Activated naive CD4-positive, alpha-beta T cell treated with anti-CD3 and anti-CD28 coated beads, Interleukin-2, amount 50 U/mL, for 16 hours (primary cell): Measurements from ENCODE around the gene ZNF177.
"Not testable (repeated sequence)": the region's sequence is repeated elsewhere in the genome, so short reads cannot be mapped to it uniquely, and the experiment has no call there.

ENCODE experiments used
- DNase-seq: peaks from one replicate; pipeline ENCODE4 v3.0.0-alpha.2; 2020

Gene ZNF177

DNA sequence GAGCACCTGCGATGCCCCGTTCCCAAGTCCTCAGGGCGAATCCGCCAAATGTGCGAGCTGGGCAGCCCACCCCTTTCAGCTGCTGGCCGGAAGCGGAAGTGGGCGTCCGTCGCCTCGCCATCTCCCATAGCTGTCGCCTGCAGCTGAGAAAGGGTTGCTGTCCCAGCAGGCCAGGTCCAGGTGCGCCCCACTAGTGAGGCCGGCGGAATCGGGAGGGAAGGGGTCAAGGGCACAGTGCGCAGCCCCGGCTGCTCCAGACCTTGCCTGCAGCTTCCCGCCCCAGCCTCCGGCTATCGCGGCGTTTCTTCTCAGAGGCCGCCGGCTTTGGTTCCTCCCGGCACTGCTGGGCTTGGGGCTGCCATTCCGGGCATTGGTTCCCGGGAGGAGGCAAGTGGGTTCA is at the start of gene ZNF177:
Gene ZNF177, plus strand, starts transcription at position 109 of the 400 bp plus-strand sequence. CDS start 15,299 bp downstream, outside the sequence.
- DNase-seq: no peak

DNA sequence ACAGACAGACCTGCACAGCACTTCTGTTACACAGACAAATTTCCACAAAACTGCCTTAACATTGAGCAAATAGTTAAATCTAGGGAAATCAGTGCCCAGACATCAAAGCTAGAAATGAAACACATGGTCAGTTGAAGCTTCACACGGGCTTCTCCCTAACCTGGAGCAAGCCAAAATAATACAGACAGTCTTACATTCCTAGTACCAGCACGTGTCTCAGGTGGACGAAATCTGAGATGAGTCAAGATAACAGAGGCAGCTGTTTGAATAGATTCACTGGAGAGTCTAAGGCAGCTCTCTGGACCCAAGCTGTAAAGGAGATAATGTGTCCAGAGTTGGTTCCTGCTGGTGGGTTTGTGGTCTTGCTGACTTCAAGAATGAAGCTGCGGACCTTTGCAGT is 49.1 kb upstream of the ZNF177 start:
- no peak for DNase-seq

DNA sequence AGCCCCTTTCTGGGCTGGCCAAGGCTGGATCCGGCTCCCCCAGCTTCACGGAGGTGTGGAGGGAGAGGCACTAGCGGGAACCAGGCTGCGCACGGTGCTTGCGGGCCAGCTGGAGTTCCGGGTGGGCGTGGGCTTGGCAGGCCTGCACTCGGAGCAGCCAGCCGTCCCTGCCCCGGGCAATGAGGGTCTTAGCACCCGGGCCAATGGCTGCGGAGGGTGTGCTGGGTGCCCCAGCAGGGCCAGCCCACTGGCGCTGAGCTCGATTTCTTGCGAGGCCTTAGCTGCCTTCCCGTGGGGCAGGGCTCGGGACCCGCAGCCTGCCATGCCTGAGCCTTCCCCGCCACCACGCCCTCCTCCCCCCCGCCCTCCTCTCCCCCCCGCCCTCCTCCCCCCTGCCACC is 41.5 kb upstream of the ZNF177 start:
- DNase-seq: no peak

DNA sequence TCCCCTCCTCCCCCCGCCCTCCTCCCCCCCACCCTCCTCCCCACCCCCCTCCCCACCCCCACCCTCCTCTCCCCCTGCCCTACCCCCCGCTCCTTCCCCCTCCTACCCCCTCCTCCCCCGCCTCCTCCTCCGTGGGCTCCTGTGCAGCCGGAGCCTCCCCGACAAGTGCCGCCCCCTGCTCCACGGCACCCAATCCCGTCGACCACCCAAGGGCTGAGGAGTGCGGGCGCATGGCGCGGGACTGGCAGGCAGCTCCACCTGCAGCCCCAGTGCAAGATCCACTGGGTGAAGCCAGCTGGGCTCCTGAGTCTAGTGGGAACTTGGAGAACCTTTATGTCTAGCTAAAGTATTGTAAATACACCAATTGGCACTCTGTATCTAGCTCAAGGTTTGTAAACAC is 41.1 kb upstream of the ZNF177 start:
- DNase-seq: not testable (repeated sequence)

DNA sequence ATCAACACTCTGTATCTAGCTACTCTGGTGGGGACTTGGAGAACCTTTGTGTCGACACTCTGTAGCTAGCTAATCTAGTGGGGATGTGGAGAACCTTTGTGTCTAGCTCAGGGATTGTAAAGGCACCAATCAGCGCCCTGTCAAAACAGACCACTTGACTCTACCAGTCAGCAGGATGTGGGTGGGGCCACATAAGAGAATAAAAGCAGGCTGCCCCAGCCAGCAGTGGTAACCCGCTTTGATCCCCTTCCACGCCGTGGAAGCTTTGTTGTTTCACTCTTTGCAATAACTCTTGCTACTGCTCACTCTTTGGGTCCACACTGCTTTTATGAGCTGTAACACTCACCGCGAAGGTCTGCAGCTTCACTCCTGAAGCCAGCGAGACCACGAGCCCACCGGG is 40.6 kb upstream of the ZNF177 start:
- not testable (repeated sequence) for DNase-seq

DNA sequence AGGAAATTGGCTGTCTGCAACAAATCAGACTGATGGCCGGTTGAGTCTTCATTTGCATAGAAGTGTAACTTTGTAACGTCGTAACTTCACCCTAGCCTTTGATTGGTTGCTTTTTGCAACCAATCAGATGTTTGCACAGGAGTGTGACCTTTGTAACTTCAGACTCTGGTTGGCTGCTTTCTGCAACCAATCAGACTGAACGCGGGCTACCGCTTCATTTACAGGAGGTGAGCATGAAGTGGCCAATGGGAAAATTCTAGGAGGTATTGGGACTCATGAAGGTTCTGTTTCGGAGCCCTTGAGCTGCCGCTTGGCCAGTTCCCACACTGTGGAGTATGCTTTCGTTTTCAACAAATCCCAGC is 39.3 kb upstream of the ZNF177 start:
- peak; percentile 38 for DNase-seq

DNA sequence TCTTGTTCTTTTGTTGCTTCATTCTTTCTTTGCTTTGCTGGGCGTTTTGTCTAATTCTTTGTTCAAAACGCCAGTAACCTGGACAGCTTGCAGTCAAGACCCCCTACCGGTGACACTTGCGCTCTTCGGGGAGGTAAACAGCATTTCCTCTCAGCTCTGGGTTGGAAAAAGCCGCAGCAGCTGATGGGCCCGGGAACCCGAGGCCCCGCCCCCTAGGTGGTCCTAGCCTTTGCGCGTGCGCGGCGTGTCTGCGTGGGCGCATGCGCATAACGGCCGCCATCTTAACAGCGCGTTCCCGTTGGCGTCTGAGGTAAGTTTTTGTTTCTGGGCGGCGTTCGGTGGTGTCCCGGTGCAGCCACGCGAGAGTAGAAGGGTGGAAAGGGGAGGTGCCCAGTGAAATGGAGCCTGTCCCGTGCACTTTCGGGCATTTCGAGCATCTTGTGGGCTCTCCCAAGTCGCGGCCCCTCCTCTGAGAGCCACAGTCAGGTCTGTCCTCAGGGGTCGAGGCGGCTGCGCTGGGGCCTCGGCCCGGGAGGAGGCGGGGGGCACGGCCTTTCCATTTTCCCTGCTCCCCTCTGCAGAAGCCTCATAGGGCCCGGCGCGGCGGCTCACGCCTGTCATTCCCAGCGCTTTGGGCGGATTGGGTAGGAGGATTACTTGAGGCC is 38.8 kb upstream of the ZNF177 start, which contains the start of gene ZNF559:
Gene ZNF559, plus strand, starts transcription at position 261 of the 665 bp plus-strand sequence. CDS start 14,371 bp downstream, outside the sequence.
- DNase-seq: peak; percentile 95

DNA sequence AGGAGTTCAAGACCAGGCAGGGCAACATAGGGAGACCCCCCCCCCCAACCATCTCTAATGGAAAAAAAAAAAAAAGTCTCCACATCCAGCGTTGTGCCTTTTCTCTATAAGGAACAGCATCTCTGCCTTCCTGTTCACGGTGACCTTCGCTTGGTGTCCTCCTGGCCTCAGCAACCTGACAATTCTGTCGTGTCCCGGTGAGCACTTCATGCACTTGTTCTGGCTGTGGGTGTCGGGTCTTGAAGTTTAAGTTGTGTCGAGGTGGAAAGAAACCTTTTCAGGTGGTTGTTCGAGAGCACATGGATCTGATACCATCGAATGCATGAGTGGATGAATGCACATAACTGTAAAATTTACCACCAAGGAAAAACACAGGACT is 38.2 kb upstream of the ZNF177 start:
- no peak for DNase-seq

DNA sequence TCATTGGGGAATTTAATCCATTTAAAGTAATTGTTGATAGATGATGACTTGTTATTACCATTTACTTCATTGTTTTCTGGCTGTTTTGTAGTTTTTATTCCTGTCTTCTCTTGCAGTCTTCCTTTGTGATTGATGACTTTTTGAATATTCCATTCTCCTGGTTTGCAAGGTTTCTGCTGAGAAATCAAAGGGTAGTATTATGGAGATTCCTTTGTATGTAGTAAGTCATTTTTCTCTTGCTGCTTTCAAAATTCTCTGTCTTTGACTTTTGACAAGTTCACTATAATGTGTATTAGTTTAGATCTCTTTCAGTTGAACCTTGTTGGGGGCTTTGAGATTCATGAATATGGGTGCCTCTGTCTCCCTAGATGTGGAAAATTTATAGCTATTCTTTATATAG is 32.8 kb upstream of the ZNF177 start:
- no peak for DNase-seq

DNA sequence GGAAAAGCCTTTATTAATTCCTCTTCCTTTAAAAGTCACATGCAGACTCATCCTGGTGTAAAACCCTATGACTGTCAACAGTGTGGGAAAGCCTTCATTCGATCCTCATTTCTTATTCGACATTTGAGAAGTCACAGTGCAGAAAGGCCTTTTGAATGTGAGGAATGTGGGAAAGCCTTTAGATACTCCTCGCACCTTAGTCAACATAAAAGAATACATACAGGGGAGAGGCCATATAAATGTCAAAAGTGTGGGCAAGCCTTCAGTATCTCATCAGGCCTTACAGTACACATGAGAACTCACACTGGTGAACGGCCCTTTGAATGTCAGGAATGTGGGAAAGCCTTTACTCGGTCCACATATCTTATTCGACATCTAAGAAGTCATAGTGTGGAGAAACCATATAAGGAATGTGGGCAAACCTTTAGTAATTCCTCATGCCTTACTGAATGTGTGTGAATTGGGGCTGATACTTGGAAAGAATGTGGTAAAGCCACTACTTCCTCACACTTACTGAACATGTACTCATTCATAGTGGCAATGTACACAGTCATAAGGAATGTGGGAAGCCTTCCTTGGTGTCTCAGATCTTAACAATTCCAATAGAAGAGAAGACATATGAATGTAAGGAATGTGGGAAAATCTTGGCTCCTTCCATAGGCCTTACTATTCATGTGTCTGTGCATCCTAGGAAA is 20.1 kb upstream of the ZNF177 start:
- DNase-seq: no peak

DNA sequence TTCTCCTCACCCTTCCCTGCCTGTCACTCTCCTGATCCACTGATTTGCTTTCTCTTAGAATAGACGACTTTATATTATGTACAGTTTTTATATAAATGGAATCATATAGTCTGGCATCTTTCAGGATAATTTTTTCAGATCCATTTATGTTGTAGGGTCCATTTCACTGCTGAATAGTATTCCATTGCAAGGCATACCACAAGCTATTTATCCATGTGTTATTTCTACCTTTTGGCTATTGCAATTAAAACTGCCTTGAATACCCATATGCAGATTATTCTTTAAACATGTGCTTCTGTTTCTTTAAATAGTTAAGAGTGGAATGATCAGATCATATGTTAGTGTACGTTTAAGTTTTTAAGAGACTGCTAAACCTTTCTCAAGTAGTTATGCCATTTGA is 17.8 kb upstream of the ZNF177 start:
- no peak for DNase-seq

DNA sequence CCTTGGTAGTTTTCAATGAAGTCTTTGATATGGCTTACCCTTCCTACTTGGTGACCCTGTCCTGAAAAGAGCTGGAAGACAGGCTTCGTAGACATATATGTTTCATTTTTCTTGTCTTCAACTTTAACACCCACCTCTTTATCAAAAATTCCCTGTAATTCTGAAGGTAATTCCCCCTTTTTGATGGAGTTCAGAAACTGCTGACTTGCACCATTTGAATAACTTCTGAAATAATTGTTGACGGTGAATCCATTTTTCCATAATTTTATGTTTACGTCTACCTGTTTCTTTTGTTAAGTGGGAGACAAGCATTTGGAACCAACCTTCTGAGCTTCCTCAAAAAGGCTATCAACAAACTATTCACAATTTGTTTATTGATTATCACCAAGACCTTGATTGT is 14.6 kb upstream of the ZNF177 start:
- no peak for DNase-seq

DNA sequence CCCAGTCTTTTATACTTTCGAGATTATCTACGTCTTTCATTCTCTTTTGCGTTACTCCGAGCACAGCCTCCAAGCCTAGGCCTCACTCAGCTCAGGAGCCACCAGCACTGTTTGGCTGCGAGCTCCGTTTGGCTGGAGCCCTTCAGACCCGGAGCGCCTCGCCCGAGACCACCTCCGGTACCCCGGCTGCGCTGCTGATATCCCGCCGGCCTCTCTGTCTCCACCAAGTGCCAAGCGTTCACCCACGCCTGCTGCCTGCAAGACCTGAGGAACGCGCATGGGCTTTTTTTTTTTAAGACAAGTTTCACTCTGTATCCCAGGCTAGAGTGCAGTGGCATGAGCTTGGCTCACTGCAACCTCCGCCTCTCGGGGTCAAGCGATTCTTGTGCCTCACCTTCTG is 14.1 kb upstream of the ZNF177 start:
- DNase-seq: no peak

DNA sequence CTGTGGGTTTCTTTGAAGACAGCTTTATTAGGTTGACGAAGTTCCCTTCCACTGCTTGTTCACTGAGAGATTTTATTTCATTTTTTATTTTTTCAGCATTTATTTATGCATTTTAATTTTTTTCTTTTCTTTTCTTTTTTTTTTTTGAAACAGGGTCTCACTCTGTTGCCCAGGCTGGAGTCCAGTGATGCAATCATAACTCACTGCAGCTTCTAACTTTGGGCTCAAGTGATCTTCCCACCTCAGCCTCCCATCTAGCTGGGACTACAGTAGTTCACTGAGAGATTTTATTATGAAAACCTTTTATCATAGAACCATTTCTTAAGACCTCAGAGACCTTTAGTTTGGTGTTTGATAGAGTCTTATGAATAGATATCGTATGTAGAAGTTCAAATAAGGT is 10.3 kb upstream of the ZNF177 start:
- no peak for DNase-seq

DNA sequence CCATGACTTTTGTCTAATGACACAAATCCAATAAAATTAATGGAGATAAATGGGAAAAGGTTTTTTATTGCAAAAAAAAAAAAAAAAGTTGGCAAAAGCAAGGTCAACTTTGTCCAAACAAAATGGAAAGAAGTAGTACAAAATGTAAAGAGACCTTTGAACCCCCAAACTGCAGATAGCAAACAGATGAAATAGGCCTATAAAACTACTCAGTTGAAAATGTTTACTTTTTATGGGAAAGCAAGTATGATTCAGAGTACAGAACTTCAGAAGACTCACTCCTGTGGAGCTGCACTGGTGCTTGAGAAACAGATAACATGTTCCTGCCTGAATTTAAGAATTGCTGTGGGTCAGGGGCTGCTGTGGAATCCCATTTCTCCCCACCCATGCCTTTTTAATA is 9.8 kb upstream of the ZNF177 start:
- DNase-seq: no peak

DNA sequence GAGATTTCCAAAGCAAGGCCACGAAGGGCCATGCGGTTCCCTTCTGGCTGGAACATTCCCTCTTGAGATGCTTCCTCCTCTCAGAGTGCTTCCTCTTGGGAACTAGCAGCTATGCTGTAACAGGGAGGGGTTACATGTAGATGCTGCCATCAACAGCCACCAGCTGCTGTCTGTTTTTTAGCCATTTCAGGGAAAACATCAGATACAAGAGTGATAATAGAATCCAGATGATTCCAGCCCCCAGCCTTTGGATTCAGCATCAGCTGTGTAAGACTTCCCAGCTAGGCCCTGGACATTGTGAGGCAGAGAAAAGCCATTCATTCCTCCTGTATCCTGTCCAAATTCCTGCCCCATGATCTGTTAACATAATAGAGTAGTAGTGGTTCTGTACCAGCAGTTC is 8.2 kb upstream of the ZNF177 start:
- DNase-seq: no peak

DNA sequence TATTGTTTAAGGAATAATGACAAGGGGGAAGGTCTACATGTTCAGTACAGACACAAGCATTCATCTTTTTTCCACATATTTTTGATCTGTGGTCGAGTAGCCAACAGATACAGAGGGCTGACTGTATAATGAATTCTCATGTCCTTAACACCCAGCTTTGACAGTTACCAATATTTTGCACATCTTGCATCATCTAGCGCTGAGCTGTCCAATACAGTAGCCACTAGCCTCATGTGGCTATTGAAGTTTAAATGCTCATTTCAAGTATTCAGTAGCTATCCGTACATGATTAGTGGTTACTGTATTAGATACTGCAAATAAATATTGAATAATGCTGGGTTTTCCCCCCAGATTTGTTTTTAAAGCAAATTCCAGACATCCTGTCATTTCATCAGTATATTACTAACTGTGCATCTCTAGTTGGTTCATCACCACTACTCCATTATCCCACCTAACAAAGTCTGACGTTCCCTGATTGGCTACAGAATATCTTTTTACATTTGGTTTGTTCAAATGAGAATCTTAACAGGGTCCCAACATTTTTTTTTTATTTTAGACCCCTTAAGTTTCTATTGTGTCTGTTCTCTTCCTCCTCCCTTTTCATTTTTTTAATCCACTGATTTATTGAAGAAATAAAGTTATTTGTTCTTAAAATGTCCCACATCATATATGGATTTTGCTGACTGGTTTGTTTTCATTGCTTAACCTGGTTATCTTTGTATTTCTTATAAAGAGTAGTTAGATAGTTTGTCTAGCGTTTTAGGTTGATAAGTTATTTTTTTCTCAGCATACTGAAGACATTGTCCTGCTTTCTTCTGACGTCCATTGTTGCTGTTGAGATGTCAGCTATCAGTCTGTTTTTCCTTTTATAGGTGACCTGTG is 8.2 kb downstream of the ZNF177 start:
- no peak for DNase-seq

DNA sequence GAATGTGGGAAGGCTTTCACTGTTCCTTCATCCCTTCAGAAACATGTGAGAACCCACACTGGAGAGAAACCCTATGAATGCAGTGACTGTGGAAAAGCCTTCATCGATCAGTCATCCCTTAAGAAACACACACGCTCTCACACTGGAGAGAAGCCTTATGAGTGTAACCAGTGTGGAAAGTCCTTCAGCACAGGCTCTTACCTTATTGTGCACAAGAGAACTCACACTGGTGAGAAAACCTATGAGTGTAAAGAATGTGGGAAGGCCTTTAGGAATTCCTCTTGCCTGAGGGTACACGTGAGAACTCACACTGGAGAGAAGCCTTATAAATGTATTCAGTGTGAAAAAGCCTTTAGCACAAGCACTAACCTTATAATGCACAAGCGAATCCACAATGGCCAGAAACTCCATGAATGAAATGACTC is 18.6 kb downstream of the ZNF177 start:
- DNase-seq: no peak

DNA sequence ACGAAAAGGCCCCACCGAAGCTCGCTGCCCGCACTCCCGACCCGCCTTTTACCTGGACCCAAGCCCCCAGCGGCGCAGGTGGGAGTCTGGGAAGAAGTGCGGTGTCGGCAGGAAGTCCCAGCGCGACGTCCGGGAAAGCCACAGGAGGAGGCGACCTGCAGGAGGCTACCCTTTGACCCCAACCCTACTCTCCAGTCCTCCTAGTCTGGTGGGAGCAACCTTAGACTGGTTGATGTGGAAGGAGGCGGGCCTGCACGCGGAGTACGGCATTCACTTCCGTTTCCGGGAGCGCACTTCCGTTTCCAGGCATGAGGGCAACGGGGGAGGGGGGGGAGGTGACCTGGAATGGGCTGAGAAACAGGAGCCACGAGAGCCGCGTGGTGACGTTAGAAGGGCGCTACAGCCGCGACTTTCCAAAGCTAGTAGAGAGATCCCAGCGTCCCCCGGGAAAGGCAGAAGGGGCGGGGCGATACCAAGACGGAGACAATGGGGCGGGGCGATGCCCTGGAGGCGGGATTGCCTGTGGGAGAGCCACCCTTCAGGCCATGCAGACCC is 44.1 kb downstream of the ZNF177 start:
- peak; percentile 71 for DNase-seq

DNA sequence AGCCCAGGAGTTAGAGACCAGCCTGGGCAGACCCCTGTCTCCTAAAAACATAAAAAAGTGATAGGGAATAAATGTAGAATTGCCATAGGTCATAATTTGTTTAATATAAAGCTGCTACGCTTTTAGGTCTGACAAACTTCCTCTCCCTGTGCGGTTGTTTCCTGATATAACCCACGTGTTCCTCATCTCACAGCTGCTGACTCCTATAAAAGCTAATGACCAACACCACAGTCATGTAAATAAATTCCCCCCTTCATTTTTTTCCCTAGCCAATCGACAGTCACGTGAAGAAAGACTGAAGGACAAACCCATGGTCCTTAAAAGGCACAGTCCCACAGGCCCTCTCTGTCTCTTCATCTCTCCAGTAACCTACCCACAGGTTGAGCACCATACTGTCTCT is 45.0 kb downstream of the ZNF177 start:
- DNase-seq: no peak

DNA sequence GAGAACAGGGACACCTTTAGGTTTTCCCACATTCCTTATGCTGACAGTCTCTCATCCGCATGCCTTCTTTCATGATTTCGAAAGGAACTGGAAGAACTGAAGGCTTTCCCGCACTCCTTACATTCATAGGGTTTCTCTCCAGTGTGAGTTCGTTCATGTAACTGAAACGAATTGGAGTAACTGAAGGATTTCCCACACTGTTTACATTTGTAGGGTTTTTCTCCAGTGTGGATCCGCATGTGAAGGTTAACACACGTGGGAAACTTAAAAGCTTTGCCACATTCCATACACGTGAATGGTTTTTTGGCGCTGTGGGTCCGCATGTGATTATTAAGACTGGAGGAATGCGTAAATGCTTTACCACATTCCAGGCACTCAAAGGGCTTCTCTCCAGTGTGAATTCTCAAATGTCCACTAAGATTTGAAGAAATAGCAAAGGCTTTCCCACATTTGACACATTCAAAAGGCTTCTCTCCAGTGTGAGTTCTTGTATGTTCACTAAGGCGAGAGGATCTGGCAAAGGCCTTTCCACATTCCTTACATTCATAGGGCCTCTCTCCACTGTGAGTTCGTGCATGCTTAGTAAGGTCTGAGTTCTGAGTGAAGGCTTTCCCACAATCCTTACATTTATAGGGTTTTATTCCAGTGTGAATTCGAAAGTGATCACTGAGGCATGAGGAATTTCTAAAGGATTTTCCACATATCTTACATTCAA is 50.6 kb downstream of the ZNF177 start:
- DNase-seq: no peak

DNA sequence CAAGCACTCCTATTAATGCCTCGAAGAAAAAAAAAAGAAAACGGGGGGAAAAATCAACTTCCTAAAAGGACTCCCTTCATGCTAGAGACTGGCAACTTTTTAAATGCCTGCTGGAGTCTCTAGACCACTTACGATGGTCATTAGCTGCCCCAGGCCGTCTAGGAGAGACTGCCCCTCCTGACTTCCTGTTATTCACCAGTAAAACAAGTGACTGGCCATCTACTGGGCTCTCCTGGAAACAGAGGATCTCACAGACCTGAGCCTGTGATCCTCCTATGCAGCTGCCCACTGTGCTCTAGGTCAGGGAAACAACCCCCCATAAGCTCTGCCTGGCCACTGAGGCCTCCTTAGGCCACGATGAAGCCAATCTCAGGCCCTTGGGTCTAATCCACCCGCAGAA is 65.1 kb downstream of the ZNF177 start:
- no peak for DNase-seq

DNA sequence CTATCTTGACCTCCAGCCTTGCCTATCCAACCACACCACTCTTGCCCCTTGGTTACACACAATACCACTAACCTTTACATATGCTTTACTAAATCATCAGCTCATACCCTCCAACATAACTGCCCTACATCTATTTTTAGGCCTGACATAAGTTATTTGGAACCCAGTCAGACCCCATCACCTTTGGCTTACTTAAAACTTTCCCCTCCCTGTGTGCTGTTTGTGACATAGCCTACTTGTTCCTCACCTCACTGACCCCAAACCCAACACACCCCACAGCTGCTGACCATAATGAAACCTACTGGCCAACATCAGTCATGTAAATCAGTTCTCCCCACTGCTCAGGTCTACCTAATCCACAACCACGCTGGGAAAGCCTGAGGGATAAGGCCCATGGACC is 67.6 kb downstream of the ZNF177 start:
- no peak for DNase-seq
